ENCODE measurements around the gene CACNA1C.
"Not testable (repeated sequence)": the region's sequence is repeated elsewhere in the genome, so short reads cannot be mapped to it uniquely, and the experiment has no call there.

CACNA1C gene

GRCh38 chr12:2239381-2239871 lies 186.6 kb downstream of the CACNA1C start:
- no peak for DNase-seq

DNA sequence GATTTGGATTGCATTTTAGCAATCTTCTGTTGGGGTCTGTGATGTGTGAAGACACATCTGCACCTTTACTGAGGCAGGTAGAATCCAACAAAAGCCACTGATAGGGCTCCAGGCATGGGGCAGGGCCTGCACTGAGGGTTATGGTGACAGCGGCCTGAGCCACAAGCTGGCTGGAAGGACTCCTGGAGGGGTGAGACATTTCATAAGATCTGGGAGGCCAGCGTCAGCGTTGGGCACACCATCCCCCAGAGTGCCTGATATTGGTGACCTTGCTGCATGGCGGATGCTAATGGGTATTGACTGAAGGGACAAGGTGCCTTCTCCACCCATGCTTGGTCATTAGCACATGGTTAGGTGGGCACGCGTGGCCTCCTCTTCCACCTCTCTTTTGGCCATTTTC lies 187.6 kb downstream of the CACNA1C start:
- no peak for DNase-seq

GRCh38 chr12:2240984-2241383 lies 188.2 kb downstream of the CACNA1C start:
- DNase-seq = no peak

DNA sequence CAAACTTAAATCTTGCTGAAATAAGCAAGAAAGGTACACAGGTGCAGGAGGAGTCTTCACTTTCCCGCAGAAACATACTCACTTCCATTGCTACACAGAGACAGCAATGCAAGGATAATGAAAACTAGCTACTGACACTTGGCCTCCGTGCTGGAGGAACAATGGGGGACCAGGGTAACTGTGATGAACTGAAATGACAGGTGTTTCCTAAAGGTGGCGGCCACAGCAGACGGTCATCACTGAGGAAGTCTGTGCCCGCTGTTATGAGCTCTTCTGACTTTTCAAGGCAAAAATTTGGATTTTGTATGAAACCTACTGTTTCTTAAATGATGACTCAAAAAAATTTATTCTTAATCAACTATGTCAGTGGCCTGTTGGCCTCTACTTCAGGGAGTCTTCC lies 189.4 kb downstream of the CACNA1C start:
- no peak for DNase-seq

- DNase-seq = no peak
These were observed 190.0 kb downstream of the CACNA1C start for GRCh38 chr12:2242816-2243215.

DNA sequence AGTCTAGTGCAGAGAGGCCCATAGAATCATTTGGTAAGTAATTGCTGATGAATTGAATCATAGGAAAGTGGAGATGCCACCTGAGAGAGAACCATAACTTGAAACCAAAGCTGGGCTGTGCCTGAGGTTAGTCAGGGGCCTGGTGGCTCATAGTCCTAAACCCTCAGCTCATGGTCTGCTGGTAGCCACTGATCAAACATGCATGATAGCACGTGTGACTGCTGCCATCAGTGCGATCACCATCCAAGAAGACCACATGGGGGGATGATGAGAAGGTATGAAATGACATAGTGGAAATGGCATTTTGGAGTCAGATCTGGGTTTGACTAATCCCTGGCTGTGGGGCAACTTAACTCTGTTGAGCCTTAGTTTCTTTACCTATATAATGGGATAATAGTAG lies 190.5 kb downstream of the CACNA1C start:
- no peak for DNase-seq

GRCh38 chr12:2244013-2244861 lies 191.4 kb downstream of the CACNA1C start:
- DNase-seq = no peak

- DNase-seq = no peak
These were observed 193.6 kb downstream of the CACNA1C start for GRCh38 chr12:2246358-2246757.

DNA sequence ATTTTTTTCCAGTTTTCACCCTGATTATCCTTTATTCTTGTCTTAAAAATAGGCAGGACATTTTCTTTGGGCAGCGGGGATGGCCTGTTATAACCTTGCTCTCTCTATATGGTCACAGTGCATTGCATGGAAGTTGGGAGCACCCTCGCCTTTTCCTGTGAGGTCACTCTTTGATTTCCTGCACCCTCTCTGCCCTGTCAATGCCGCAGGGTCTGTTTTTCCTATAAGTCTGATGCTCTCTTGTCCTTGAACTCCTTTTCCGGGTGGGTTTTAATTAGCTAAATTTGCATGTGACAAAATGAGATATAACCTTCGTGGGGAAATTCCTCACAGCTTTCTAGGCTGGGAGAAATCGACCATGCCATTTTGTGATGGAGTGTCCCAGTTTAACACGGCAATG lies 194.3 kb downstream of the CACNA1C start:
- DNase-seq = no peak

DNA sequence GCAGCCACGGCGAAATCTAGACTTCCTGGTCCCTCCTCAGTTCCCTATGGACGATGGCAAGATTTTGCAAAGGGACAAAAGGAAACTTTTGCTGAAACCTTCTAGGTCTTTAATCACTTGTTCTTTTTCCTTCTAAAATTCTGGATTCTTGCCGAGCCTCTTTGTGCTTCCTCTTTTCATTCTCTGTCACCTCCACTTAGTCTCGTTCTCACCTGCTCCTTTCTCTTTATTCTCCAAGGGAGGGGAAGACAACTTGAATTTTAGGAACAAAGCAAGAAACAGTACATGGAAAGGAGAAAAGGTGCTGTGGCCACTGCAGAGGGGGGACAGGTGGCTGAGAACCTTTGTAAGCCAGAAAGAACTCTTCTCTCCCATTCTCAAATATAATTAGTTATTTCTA lies 194.8 kb downstream of the CACNA1C start:
- no peak for DNase-seq

GRCh38 chr12:2248087-2248900 lies 195.5 kb downstream of the CACNA1C start:
- no peak for DNase-seq

GRCh38 chr12:2248901-2249381 lies 196.2 kb downstream of the CACNA1C start:
- DNase-seq = peak; percentile 92

- no peak for DNase-seq
These were observed 198.0 kb downstream of the CACNA1C start for GRCh38 chr12:2250797-2251196.

DNA sequence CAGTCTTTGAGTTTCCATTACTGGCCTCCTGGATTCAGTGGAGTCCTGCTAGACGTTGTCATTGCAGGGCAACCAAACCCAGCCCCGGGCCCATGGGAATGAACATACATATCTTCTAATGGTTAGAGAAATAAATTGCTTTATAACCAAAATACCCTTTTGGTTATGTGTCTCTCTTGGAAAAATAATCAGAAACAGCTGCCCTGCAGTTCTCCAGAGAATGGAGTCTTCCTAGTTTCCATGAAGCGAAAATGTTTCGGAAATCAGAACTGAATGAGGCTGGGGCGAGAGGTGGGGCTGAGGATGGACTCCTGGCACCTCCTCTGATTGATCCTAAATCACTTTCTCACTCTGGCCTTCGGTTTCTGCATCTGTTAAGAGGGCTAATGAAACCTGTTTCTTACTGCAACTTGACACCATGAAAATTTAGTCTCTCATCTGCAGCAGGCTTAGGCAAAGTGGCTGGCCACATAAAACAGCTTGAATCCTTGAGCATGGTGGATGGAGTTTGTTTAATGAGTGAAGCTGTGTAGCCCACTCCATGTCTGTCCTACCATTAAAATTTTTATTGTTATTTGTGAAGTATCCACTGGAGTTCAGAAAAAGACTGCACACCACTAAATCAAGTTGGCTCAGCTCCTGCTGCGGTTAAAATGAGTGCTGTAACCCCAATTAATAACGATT lies 198.9 kb downstream of the CACNA1C start:
- no peak for DNase-seq

DNA sequence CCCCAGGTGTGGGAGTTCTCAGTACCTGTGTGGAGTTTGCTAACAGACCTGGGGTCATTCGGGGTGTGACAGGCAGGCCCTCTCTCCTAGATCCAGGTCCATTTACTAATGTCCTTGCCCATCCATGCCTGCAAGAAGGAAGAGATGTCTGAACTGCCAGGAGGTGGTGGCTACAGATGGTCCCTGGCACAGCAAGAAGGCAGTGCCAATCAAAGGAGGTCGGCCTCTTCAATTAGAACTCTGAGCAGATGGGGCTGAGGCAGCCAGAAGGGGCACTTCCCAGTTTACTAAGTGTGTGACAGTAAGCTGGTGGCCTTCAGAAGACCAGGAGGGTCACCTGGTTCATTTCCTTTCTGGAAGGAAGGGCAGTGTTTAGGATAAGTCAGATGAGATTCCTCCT lies 202.5 kb downstream of the CACNA1C start:
- DNase-seq = no peak

DNA sequence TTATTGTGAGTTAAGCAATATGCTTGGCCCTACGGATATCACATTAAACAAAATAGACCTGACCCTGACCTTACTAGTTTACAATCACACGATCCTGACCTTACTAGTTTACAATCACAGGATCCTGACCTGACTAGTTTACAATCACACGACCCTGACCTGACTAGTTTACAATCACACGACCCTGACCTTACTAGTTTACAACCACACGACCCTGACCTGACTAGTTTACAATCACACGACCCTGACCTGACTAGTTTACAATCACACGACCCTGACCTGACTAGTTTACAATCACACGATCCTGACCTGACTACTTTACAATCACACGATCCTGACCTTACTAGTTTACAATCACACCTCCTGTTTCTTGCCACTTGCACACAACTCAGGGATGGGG lies 202.9 kb downstream of the CACNA1C start:
- not testable (repeated sequence) for DNase-seq

- no peak for DNase-seq
These were observed 203.7 kb downstream of the CACNA1C start for GRCh38 chr12:2256453-2256852.

DNA sequence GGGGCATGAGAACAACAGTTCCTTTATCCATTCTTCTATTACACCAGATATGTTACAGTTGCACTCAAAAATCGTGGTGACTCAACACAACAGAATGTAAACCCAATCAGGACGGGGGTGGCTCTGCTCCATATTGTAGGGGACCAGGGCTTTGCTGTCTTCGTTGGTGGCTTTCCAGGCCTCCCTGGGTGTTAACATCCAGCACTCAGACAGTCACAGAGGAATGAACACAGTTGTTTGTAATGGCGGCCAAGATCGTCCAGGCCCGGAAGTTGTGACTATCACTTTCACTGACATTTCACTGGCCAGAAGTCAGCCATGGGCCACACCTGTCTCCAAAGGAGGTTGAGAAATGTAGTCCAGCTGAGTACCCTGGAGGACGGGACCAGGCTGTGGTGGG lies 204.1 kb downstream of the CACNA1C start:
- DNase-seq = no peak

- DNase-seq = no peak
These were observed 205.2 kb downstream of the CACNA1C start for GRCh38 chr12:2258025-2258424.

DNA sequence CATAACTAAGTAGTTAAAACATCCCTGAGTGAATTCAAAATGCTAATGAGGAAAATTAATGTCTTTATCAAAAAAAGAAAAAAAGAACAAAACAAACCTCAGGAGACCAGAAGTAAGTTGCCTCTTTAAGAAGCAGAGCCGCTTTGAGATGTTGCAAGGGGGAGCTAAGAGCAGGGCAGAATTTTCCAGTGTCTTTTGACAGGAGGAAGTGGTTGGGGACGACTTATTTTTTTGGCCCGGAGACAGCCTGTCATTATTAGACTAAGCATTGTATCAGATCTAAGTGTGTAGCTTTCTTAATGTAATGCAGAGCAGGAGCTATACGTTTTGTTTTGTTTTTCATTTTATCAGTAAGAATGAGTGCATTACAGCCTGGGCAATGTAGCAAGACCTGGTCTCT lies 206.6 kb downstream of the CACNA1C start:
- DNase-seq = no peak

- no peak for DNase-seq
These were observed 207.7 kb downstream of the CACNA1C start for GRCh38 chr12:2260441-2260840.

DNA sequence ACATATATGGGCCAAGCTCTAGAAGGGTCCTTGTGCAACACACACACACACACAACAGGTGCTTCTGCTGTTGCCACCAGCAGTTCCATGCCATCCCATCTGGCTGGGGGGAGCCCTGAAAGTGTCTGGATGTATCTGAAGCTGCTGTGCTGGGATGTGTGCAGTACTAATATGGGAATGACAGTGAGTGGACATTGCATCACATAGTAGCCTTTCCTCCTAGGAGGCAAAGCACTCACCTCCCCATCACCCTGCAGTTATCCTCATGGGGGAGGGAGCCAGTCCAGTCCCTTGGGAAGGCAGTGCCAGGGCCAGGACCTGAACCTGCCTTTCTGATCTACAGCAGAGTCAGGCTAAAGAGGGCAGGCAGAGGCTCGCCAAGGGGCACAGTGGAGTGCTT lies 208.9 kb downstream of the CACNA1C start:
- DNase-seq = no peak

- DNase-seq = no peak
These were observed 209.7 kb downstream of the CACNA1C start for GRCh38 chr12:2262449-2262848.
